Endodermal cell (in vitro differentiated cells): ENCODE results near the gene HMCN2. TPM values are rescaled to one million over a fixed set of nuclear protein-coding genes. Genes with fewer than 3 reads are reported as not detected.
A peak's percentile ranks its signal among the peaks of the same experiment; 100 is the strongest.

Experiments used
- DNase-seq: peaks from one replicate; pipeline ENCODE4 v3.0.0-alpha.2; 2017
- H3K27ac ChIP-seq: 2 replicates; pipeline ENCODE4 v1.5.1; 2013; ENCODE audit warnings: mild to moderate bottlenecking, low read depth, low read length, moderate library complexity
- H3K27me3 ChIP-seq: 2 replicates; pipeline ENCODE4 v1.6.1; 2013; ENCODE audit warnings: mild to moderate bottlenecking, low read length, moderate library complexity; ENCODE audit not compliant: insufficient read depth, control insufficient read depth, poor library complexity, severe bottlenecking
- H3K36me3 ChIP-seq: 2 replicates; pipeline ENCODE4 v1.7.0; 2013; ENCODE audit warnings: mild to moderate bottlenecking, low read length, moderate library complexity; ENCODE audit not compliant: control insufficient read depth, insufficient read depth
- H3K4me1 ChIP-seq: one replicate; pipeline ENCODE4 v1.7.0; 2013; ENCODE audit warnings: low read length; ENCODE audit not compliant: control insufficient read depth, insufficient read depth
- H3K4me3 ChIP-seq: 2 replicates; pipeline ENCODE4 v1.5.1; 2013; ENCODE audit warnings: mild to moderate bottlenecking, low read length, moderate library complexity
- H3K9ac ChIP-seq: 2 replicates; pipeline ENCODE4 v1.6.1; 2013; ENCODE audit warnings: mild to moderate bottlenecking, low read length, moderate library complexity; ENCODE audit not compliant: poor library complexity, severe bottlenecking; ENCODE audit errors: extremely low read depth
- H3K9me3 ChIP-seq: 2 replicates; pipeline ENCODE4 v1.6.1; 2013; ENCODE audit warnings: mild to moderate bottlenecking, low read length, moderate library complexity; ENCODE audit not compliant: control insufficient read depth
- H3K27ac Mint-ChIP-seq: 2 replicates; pipeline ENCODE4 v1.8.0; 2020; ENCODE audit warnings: mixed read lengths
- H3K27me3 Mint-ChIP-seq: 2 replicates; pipeline ENCODE4 v1.8.0; 2021; ENCODE audit warnings: mild to moderate bottlenecking, mixed read lengths; ENCODE audit not compliant: insufficient read depth
- H3K36me3 Mint-ChIP-seq: 2 replicates; pipeline ENCODE4 v1.8.0; 2020; ENCODE audit warnings: low read depth, mixed read lengths
- H3K4me1 Mint-ChIP-seq: 2 replicates; pipeline ENCODE4 v1.8.0; 2020; ENCODE audit warnings: mixed read lengths
- H3K4me3 Mint-ChIP-seq: 2 replicates; pipeline ENCODE4 v1.8.0; 2020; ENCODE audit warnings: mild to moderate bottlenecking, moderate library complexity, mixed read lengths
- H3K9me3 Mint-ChIP-seq: 2 replicates; pipeline ENCODE4 v1.8.0; 2020; ENCODE audit warnings: mild to moderate bottlenecking, mixed read lengths
- CTCF ChIP-seq: fragments of 200-600 bp; sonication (generic); conservative IDR thresholded peaks from 2 replicates; pipeline ENCODE4 v1.5.0; 2021; ENCODE audit warnings: antibody characterized with exemption, mild to moderate bottlenecking
- WGBS, 2 experiments: methylation state at CpG; one replicate each; pipeline versions ENCODE4 v1.1.5 to v1.1.7; 2013; ENCODE audit warnings: missing lambda C conversion rate in 2 of 2, mixed read lengths in 1 of 2; ENCODE audit not compliant: insufficient coverage in 1 of 2, insufficient read length in 1 of 2; 5-methylcytosine and 5-hydroxymethylcytosine counted together
- total RNA-seq, 2 donors: library from RNA; stranded (reverse); fragmentation: NEBNext Ultra II Directional in 1 of 2; extraction: Animal tissue kit (Norgen Biotek cat#: 25700) in 1 of 2; gene quantifications; 2 replicates in 1 of 2; 3 replicates in 1 of 2; pipeline ENCODE4 v1.2.1, GENCODE V29; 2021

Gene HMCN2
- total RNA-seq, 2 donors from 2014 or later: 3.3 to 3.9 TPM

DNA sequence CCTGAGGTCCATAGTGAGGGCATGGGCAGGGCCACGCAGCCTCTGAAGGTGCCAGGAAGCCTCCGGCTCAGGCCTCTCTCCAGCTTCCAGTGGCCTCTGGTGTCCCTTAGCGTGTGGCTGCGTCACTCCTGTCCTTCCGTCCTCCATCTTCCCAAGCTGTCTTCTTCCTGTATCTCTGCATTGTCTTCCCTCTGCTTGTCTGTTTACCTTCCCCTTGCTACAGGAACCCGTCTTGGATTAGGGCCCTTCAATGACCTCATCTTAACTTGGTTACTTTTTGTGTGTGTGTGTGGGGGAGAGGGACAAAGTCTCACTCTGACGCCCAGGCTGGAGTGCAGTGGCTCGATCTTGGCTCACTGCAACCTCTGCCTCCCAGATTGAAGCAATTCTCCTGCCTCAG, 193.6 kb downstream of the HMCN2 start:
- TF ChIP-seq CTCF: no peak
- no peak overlapping the region for H3K27ac Mint-ChIP-seq
- peaks cover 5% of the 10 kb centered on the region for H3K27me3 Mint-ChIP-seq
- Histone ChIP-seq H3K4me3 (no peak overlapping the region), H3K27ac (no peak overlapping the region), H3K9ac (no peak overlapping the region), H3K36me3 (no peaks in the 10 kb centered on the region), H3K4me1 (no peaks in the 10 kb centered on the region), H3K9me3 (no peaks in the 10 kb centered on the region), H3K27me3 (peaks cover 4% of the 10 kb centered on the region)
- no peak for DNase-seq
- no peaks in the 10 kb centered on the region for H3K9me3 Mint-ChIP-seq
- no peak overlapping the region for H3K4me3 Mint-ChIP-seq
- no peaks in the 10 kb centered on the region for H3K4me1 Mint-ChIP-seq
- WGBS, 2 experiments: 91 to 98% methylated on average over 6 to 8 of the region's 8 CpGs
- H3K36me3 Mint-ChIP-seq: no peaks in the 10 kb centered on the region

DNA sequence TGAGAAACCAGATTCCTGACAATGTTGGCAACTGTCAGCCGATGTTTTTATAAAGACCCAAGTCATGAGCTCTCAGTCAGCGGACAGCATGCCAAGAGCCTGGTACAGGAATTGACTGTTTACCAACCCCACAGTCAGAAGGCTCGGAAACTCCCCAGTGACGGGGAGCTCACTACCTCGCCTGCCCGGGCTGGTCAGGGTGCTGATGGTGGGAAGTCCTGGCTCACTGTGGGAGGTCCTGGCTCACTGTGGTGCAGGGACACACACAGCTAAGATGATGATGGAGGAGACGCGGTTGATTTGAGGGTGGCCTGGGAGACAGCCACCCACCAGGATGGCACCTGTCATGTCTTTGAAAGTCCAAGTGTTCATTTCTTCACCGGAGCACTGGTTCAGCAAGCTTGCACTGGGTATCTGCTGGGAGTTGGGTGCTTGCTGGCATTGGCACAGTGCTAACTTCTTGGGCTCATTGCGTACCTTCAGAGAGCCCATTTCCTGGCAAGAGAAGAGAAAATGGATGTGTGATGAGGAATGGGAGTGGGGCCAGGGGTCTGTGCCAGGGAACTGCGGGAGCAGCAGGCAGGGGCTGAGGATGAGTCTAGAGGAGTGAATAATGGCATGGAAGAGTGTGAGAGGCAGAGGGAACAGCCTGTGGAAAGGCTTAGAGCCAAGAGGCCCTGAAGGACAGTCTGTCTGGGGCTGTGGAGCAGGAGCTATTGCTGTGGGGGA, 194.5 kb downstream of the HMCN2 start:
- TF ChIP-seq CTCF: no peak
- Mint-ChIP-seq H3K4me1 (no peaks in the 10 kb centered on the region), H3K4me3 (no peak overlapping the region), H3K27ac (no peak overlapping the region), H3K27me3 (peaks cover 5% of the 10 kb centered on the region), H3K9me3 (no peaks in the 10 kb centered on the region), H3K36me3 (no peaks in the 10 kb centered on the region)
- H3K4me3 ChIP-seq: no peak overlapping the region
- no peaks in the 10 kb centered on the region for H3K9me3 ChIP-seq
- DNase-seq: no peak
- no peaks in the 10 kb centered on the region for H3K36me3 ChIP-seq
- H3K4me1 ChIP-seq: no peaks in the 10 kb centered on the region
- H3K27me3 ChIP-seq: peaks cover 4% of the 10 kb centered on the region
- no peak overlapping the region for H3K27ac ChIP-seq
- no peak overlapping the region for H3K9ac ChIP-seq
- WGBS, 2 experiments: 75 to 84% methylated on average over 5 to 11 of the region's 11 CpGs

- TF ChIP-seq CTCF: peak; percentile 97
- no peak overlapping the region for H3K9ac ChIP-seq
- no peaks in the 10 kb centered on the region for H3K4me1 Mint-ChIP-seq
- peaks cover 4% of the 10 kb centered on the region for H3K27me3 ChIP-seq
- no peak overlapping the region for H3K27ac ChIP-seq
- no peaks in the 10 kb centered on the region for H3K36me3 Mint-ChIP-seq
- H3K4me3 ChIP-seq: no peak overlapping the region
- WGBS, 2 experiments: 34% methylated on average over 22 of the region's 22 CpGs; no CpG with 5 or more reads in 1 of the 2 experiments
- peaks cover 3% of the 10 kb centered on the region for H3K27me3 Mint-ChIP-seq
- DNase-seq: peak; percentile 91
- H3K9me3 Mint-ChIP-seq: no peaks in the 10 kb centered on the region
- H3K4me1 ChIP-seq: no peaks in the 10 kb centered on the region
- no peak overlapping the region for H3K27ac Mint-ChIP-seq
- H3K36me3 ChIP-seq: no peaks in the 10 kb centered on the region
- no peaks in the 10 kb centered on the region for H3K9me3 ChIP-seq
- no peak overlapping the region for H3K4me3 Mint-ChIP-seq
Observed at GRCh38 chr9:130461218-130461630, 195.7 kb downstream of the HMCN2 start.
